SU-DHL-6 (cell line): ENCODE data around the gene HOXB7.

Source experiments
- EZH2phosphoT487 ChIP-seq: fragments of 200-600 bp; sonication (generic), shearing (Covaris generic); conservative IDR thresholded peaks from 2 replicates; pipeline ENCODE4 v1.6.1; 2018; ENCODE audit warnings: mild to moderate bottlenecking, antibody characterized with exemption, low read length, moderate library complexity, mixed read lengths
- TF ChIP-seq, protein P1 (sequence below): fragments of 200-600 bp; sonication (generic); IDR thresholded peaks from one replicate; pipeline ENCODE4 v1.5.1; 2017; ENCODE audit warnings: antibody characterized with exemption, mild to moderate bottlenecking, low read length, moderate library complexity; ENCODE audit not compliant: insufficient read depth, poor library complexity, severe bottlenecking

GRCh38 chr17:48567646-48568354 lies 43.0 kb downstream of the HOXB7 start:
- TF ChIP-seq, protein P1, sequence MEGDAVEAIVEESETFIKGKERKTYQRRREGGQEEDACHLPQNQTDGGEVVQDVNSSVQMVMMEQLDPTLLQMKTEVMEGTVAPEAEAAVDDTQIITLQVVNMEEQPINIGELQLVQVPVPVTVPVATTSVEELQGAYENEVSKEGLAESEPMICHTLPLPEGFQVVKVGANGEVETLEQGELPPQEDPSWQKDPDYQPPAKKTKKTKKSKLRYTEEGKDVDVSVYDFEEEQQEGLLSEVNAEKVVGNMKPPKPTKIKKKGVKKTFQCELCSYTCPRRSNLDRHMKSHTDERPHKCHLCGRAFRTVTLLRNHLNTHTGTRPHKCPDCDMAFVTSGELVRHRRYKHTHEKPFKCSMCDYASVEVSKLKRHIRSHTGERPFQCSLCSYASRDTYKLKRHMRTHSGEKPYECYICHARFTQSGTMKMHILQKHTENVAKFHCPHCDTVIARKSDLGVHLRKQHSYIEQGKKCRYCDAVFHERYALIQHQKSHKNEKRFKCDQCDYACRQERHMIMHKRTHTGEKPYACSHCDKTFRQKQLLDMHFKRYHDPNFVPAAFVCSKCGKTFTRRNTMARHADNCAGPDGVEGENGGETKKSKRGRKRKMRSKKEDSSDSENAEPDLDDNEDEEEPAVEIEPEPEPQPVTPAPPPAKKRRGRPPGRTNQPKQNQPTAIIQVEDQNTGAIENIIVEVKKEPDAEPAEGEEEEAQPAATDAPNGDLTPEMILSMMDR: no peak
- no peak for TF ChIP-seq EZH2phosphoT487
